Stomach (tissue), 4 donors: ENCODE measurements around the gene ICAM2.

Experiments used
- CTCF ChIP-seq, 7 experiments: fragments of 450-650 bp in 4 of 7; fragments of 200-600 bp in 3 of 7; sonication (generic) in 3 of 7; IDR thresholded peaks; one replicate each; pipeline ENCODE4 v1.5.1; 2016 to 2019; ENCODE audit warnings: antibody characterized with exemption in 7 of 7, control low read depth in 2 of 7, mild to moderate bottlenecking in 1 of 7
- POLR2A ChIP-seq, 4 donors: fragments of 450-650 bp; IDR thresholded peaks; one replicate each; pipeline ENCODE4 v1.6.1; 2016; ENCODE audit warnings: antibody characterized with exemption in 4 of 4, control low read depth in 2 of 4, mild to moderate bottlenecking in 1 of 4, moderate library complexity in 1 of 4

- no peak for TF ChIP-seq CTCF (IDR thresholded peaks at IDR 0.05)
- no peak for TF ChIP-seq POLR2A (IDR thresholded peaks at IDR 0.05)
These were observed 30.6 kb downstream of the ICAM2 start for GRCh38 chr17:63989622-63990345.
